GM12801 (cell line): Measurements from ENCODE around the gene OR5A1.

Experiments
- CTCF ChIP-seq: IDR thresholded peaks from one replicate; pipeline ENCODE4 v1.5.1; 2011; ENCODE audit warnings: control low read depth; ENCODE audit not compliant: insufficient read length; ENCODE audit errors: extremely low read depth

The OR5A1 gene

DNA sequence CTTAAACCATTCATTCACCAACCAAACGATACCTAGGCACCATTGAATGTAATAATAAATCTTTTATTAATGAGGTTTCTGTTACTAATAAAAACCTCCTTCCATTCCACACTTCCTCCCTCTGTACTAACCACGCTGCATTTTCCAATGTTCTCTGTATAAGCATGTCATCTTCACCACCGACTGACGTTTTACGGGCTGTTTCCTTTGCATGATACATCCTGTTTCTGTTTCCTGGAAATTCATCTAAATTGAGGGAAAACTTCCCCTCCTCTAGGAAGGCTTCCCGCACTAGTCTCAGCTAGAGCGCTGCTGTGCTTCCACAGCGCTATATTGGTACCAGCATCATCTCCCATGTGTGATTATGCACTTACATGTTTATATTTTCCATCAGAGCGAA is 38.9 kb downstream of the OR5A1 start:
- no peak for TF ChIP-seq CTCF

- no peak for TF ChIP-seq CTCF
Measured at GRCh38 chr11:59479906-59480305, 43.6 kb downstream of the OR5A1 start.

GRCh38 chr11:59480359-59480758 is 44.1 kb downstream of the OR5A1 start:
- no peak for TF ChIP-seq CTCF
